Measurements from ENCODE around the gene LOX.

DNA sequence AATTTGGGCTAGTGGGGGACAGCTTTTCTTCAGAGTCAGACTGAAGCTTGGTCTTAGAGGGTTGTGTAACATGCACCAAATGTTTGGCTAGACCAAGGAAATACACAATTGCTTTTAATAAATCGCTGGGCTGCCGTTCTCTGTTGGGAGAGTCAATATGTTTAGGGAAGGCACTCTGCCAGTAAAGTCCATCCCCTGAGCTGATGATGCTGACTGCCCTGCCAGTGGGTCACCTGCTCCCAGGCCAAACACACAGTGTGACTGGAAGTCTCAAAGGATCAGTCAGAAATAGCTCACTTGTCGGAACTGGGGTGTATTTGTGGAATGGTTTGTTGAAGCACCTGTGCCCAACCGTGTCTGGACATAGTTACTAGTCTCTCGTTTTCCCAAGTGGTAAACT lies 33.4 kb upstream of the LOX start:
- TF ChIP-seq, protein P1, sequence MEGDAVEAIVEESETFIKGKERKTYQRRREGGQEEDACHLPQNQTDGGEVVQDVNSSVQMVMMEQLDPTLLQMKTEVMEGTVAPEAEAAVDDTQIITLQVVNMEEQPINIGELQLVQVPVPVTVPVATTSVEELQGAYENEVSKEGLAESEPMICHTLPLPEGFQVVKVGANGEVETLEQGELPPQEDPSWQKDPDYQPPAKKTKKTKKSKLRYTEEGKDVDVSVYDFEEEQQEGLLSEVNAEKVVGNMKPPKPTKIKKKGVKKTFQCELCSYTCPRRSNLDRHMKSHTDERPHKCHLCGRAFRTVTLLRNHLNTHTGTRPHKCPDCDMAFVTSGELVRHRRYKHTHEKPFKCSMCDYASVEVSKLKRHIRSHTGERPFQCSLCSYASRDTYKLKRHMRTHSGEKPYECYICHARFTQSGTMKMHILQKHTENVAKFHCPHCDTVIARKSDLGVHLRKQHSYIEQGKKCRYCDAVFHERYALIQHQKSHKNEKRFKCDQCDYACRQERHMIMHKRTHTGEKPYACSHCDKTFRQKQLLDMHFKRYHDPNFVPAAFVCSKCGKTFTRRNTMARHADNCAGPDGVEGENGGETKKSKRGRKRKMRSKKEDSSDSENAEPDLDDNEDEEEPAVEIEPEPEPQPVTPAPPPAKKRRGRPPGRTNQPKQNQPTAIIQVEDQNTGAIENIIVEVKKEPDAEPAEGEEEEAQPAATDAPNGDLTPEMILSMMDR (IDR thresholded peaks at IDR 0.05) = no peak
- no peak for TF ChIP-seq POLR2A (IDR thresholded peaks at IDR 0.05)
